Lower lobe of right lung (tissue), 2 donors: ENCODE measurements around the gene BUD31. TPM values are rescaled to one million over a fixed set of nuclear protein-coding genes. Genes with fewer than 3 reads are reported as not detected.
A peak's percentile ranks its signal among the peaks of the same experiment; 100 is the strongest.

Experiments
- ATAC-seq, 2 donors: fragments of 200-7000 bp; cut with Tn5 transposase; one replicate each; pipeline ENCODE4 v1.9.1; 2020 to 2022; ENCODE audit warnings: mild to moderate bottlenecking in 2 of 2, moderate library complexity in 2 of 2
- DNase-seq: peaks from one replicate; pipeline ENCODE4 v3.0.0-alpha.2; 2020
- H3K27ac ChIP-seq: fragments of 200-600 bp; one replicate; pipeline ENCODE4 v1.8.0; 2022
- H3K27me3 ChIP-seq: fragments of 200-600 bp; one replicate; pipeline ENCODE4 v1.8.0; 2022; ENCODE audit warnings: low read depth
- H3K36me3 ChIP-seq: fragments of 200-600 bp; one replicate; pipeline ENCODE4 v1.8.0; 2022; ENCODE audit warnings: mild to moderate bottlenecking
- H3K4me1 ChIP-seq: fragments of 200-600 bp; one replicate; pipeline ENCODE4 v1.8.0; 2022
- H3K4me3 ChIP-seq: fragments of 200-600 bp; one replicate; pipeline ENCODE4 v1.8.0; 2022; ENCODE audit warnings: mild to moderate bottlenecking
- H3K9me3 ChIP-seq: fragments of 200-600 bp; one replicate; pipeline ENCODE4 v1.8.0; 2022
- CTCF ChIP-seq: fragments of 200-600 bp; IDR thresholded peaks from one replicate; pipeline ENCODE4 v1.8.0; 2022; ENCODE audit warnings: antibody characterized with exemption, mild to moderate bottlenecking
- intact Hi-C: fragments of 100-400 bp; cut with DNase I; formaldehyde crosslinking; loops from one replicate; pipeline ENCODE4 v1.11.0; 2022
- long read RNA-seq: library from polyadenylated mRNA; unstranded; transcript quantifications from one replicate; pipeline ENCODE4 v2.0.0, GENCODE V29; 2021
- total RNA-seq: library from RNA; stranded (reverse); fragmentation: NEBNext Ultra II Directional; extraction: Animal tissue kit (Norgen Biotek cat#: 25700); gene quantifications from one replicate; pipeline ENCODE4 v1.2.1, GENCODE V29; 2021
- donor health status: DM: no; HTN: yes; CAD: no; lungs with severe emphysema.

The BUD31 gene
- total RNA-seq, result 64.2 TPM
- long read RNA-seq, transcript BUD31-202 (6 exons, 1,139 nt), result major isoform, 38 of 75 reads
- long read RNA-seq, transcript BUD31-201 (6 exons, 1,035 nt), result minor isoform, 21 of 75 reads
- long read RNA-seq, partial matches to known transcripts, result 9 of 75 reads
- long read RNA-seq, other reads (novel, unspliced or antisense), result 6 of 75 reads

- no peaks in the 10 kb centered on the region for H3K9me3 ChIP-seq
- ATAC-seq (peak; percentile 97 to 98), DNase-seq (peak; percentile 95)
- H3K4me3 ChIP-seq, result peak within 1 kb of the TSS; percentile 94
- peaks cover 53% of the 10 kb centered on the region for H3K36me3 ChIP-seq
- intact Hi-C loops, result no loop called here
- H3K27me3 ChIP-seq, result no peaks in the 10 kb centered on the region
- H3K4me1 ChIP-seq, result peaks cover 43% of the 10 kb centered on the region
- peak within 1 kb of the TSS; percentile 98 for H3K27ac ChIP-seq
- peak; percentile 25 for TF ChIP-seq CTCF
Observed at GRCh38 chr7:99408379-99409191, at the start of gene BUD31, which contains the start of gene PDAP1. Gene BUD31 (plus strand): TSS chr7:99408969. CDS start chr7:99411093, 2,124 bp downstream. Gene PDAP1 (minus strand): TSS chr7:99408597. CDS start chr7:99408548, 49 bp downstream.

GRCh38 chr7:99359465-99360154, 49.2 kb upstream of the BUD31 start:
- ATAC-seq, result no peak
- intact Hi-C loops, result no loop called here
- H3K36me3 ChIP-seq, result peaks cover 99% of the 10 kb centered on the region

GRCh38 chr7:99362801-99363200, 46.0 kb upstream of the BUD31 start:
- H3K27ac ChIP-seq, result no peak overlapping the region
- ATAC-seq, result no peak
- H3K36me3 ChIP-seq, result peaks cover 96% of the 10 kb centered on the region
- H3K4me3 ChIP-seq, result no peak overlapping the region
- no peak for TF ChIP-seq CTCF
- H3K4me1 ChIP-seq, result no peaks in the 10 kb centered on the region
- no peak for DNase-seq
- H3K27me3 ChIP-seq, result no peaks in the 10 kb centered on the region
- H3K9me3 ChIP-seq, result no peaks in the 10 kb centered on the region
- intact Hi-C loops, result no loop called here

More at GRCh38 chr7:99359465-99360154, 49.2 kb upstream of the BUD31 start:
- H3K4me1 ChIP-seq, result no peaks in the 10 kb centered on the region
- no peak for TF ChIP-seq CTCF
- no peak overlapping the region for H3K4me3 ChIP-seq
- no peak overlapping the region for H3K27ac ChIP-seq
- no peaks in the 10 kb centered on the region for H3K27me3 ChIP-seq
- DNase-seq, result no peak
- no peaks in the 10 kb centered on the region for H3K9me3 ChIP-seq

- no peaks in the 10 kb centered on the region for H3K27me3 ChIP-seq
- H3K36me3 ChIP-seq, result peaks cover 91% of the 10 kb centered on the region
- no peak for TF ChIP-seq CTCF
- intact Hi-C loops, result no loop called here
- ATAC-seq (no peak), DNase-seq (no peak)
- no peaks in the 10 kb centered on the region for H3K4me1 ChIP-seq
- H3K9me3 ChIP-seq, result no peaks in the 10 kb centered on the region
- H3K27ac ChIP-seq, result no peak overlapping the region
- H3K4me3 ChIP-seq, result no peak overlapping the region
Observed at GRCh38 chr7:99363286-99363685, 45.5 kb upstream of the BUD31 start.

- H3K27me3 ChIP-seq, result no peaks in the 10 kb centered on the region
- peaks cover 5% of the 10 kb centered on the region for H3K4me1 ChIP-seq
- H3K36me3 ChIP-seq, result peaks cover 75% of the 10 kb centered on the region
- no peaks in the 10 kb centered on the region for H3K9me3 ChIP-seq
- no peak overlapping the region for H3K27ac ChIP-seq
- intact Hi-C loops, result no loop called here
- TF ChIP-seq CTCF, result peak; percentile 58
- H3K4me3 ChIP-seq, result no peak overlapping the region
- DNase-seq, result peak; percentile 77
- ATAC-seq, result peak; percentile 79 to 81
Observed at GRCh38 chr7:99365318-99366141, 43.2 kb upstream of the BUD31 start.
